A172 (cell line): ENCODE measurements around the gene ASIC5. TPM values are rescaled to one million over a fixed set of nuclear protein-coding genes. Genes with fewer than 3 reads are reported as not detected.
"Not testable (repeated sequence)": the region's sequence is repeated elsewhere in the genome, so short reads cannot be mapped to it uniquely, and the experiment has no call there.

Source experiments
- DNase-seq: peaks from one replicate; pipeline ENCODE4 v3.0.0-alpha.2; 2015; ENCODE audit warnings: low spot score
- total RNA-seq: library from RNA; depleted of rRNA; stranded (reverse); fragments of >200 nt; shearing (Covaris generic); gene quantifications from 2 replicates; pipeline ENCODE4 v1.2.3, GENCODE V29; 2014; rRNA removed

The ASIC5 gene, protein sequence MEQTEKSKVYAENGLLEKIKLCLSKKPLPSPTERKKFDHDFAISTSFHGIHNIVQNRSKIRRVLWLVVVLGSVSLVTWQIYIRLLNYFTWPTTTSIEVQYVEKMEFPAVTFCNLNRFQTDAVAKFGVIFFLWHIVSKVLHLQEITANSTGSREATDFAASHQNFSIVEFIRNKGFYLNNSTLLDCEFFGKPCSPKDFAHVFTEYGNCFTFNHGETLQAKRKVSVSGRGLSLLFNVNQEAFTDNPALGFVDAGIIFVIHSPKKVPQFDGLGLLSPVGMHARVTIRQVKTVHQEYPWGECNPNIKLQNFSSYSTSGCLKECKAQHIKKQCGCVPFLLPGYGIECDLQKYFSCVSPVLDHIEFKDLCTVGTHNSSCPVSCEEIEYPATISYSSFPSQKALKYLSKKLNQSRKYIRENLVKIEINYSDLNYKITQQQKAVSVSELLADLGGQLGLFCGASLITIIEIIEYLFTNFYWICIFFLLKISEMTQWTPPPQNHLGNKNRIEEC
- not detected in 2 replicates for total RNA-seq

DNA sequence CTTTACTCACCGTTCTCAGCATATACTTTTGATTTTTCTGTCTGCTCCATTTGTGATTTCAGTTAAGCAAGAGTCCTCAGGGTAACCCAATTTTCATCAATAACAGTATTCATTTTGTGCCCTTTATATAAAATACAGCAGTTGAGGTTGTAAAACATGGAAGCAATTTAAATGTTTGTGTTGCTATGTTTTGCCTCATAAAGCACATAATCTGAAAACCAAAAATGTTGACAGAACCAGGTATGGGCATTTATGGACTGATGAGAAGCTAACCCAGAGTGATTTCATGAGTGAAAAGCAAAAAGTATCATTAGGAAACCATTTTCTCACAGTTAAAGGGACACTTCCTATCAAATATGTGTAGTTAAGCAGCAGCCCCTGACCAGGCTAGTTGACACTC is at the start of gene ASIC5:
Gene ASIC5, minus strand, starts transcription at position 101 of the 400 bp plus-strand sequence. Its CDS starts 51 bp downstream, at position 50.
- DNase-seq, result no peak

DNA sequence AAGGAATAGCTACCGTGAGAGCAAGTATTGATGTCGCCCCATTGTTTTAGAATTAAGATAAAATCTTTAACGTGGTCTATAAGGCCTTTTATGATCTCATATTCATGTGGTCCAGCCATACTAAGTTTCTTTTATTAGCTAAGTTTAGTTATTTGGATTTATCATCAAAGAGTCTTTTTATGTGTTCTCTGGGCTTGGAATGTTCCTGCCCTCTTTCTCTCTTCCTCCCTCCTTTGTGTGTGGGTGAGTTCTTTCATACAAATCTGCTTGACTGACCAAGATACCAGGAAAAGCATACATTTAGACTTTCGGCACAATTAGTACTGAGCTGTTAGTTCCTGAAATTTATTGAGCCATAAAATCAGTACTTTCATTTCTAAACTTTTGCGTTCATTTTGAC is 48.7 kb upstream of the ASIC5 start:
- no peak for DNase-seq

DNA sequence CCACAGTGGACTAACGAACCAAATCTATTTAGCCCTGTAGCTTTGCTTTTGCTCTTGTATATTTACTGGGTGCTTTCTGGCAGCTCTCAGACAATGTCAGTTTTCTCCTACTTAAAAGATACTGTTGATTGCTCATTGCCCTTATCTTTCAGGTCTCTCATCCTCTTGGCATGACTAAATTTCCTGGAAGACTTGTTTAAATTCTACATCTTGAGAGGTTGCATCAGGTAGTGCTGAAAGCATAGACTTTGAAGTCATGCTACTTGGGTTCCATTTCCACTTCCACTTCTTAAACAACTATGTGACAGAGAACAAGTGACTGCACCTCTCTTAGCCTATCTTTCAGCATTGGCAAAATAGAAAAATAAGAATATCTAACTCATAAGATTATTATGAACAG is 45.8 kb upstream of the ASIC5 start:
- DNase-seq, result peak; percentile 31

DNA sequence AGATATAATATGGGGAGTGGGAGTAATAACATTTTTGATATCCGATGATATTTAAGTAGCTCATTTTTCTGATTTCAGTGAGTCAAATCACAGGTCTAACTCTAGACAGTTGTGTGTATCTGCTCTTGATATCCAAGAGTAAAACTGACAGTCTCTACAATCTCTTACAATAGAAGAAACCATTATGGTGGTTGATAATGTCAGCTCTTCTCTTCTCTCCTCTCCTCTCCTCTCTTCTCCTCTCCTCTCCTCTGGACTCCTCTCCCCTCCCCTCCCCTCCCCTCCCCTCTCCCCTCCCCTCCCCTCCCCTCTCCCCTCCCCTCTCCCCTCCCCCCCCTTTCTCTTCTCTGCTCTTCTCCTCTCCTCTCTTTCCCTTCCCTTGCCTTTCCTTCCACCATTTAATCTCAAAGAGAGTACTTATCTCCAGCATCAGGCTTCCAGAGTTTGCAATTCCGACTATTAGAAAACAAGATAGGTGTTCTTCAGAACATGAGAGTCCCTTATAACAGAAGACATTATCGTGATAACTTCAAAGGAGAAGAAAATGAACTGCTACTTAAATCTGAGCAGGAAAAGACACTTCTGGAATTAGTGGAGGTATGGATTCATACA is 43.6 kb upstream of the ASIC5 start:
- no peak for DNase-seq

DNA sequence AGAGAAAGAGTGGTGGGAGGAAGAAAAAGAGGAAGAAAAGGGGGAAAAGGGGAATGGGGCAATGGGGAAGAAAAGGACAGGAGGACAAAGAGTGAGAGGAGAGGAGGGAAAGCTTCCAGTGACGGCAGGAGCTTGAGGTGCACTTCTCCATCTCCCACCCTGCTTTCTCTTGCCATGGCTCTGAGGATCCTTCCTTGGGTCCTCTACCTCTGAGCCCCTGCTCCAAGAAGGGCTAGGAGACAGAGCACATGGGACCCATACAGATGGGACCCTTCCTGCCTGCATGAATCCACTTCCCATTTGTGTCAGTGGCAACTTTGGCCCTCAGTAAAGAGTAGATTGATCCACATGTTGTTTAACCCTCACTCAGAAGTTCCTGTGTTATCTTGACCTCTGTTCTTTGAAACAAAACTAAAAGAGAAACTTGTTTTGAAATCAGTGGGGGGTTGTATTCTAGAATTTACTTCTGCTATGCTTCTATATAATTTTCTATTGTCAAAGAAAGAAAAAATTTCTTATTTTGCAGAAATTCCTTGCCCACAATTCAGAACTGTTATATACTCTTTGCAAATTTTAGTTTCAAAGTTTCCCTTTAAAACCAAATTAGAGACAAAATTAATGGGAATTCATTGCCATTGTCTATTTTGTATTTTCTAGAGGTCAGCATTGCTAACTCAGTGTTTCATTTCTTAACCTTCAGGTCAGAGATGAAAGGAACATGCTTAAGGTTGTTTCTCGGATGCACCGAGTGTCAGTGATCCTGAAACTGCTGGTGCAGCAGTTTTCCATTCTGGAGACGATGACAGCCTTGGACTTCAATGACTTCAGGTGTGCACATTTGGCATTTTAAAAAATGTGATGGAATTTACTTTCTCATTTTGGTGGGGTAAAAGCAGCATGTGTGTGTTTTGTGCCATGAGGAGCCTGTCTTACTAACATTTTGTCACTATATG is 42.4 kb upstream of the ASIC5 start:
- DNase-seq, result no peak

DNA sequence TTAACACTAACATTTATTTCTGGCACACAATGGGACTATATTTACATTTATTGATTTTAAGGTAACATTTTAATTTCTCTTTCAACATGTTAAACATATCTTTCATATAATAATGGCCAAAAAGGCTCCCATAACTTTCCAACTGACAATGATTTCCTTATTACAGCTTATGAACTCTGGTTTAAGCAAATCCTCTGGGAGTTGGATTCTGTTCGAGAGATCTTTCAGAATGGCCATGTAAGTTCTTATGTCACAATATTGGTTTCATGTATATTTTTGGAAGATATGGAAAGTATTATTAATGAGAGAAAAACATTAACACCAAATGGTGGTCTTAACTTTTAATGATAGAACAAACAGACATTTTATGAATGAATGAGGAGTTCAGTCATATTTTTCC is 41.5 kb upstream of the ASIC5 start:
- no peak for DNase-seq

DNA sequence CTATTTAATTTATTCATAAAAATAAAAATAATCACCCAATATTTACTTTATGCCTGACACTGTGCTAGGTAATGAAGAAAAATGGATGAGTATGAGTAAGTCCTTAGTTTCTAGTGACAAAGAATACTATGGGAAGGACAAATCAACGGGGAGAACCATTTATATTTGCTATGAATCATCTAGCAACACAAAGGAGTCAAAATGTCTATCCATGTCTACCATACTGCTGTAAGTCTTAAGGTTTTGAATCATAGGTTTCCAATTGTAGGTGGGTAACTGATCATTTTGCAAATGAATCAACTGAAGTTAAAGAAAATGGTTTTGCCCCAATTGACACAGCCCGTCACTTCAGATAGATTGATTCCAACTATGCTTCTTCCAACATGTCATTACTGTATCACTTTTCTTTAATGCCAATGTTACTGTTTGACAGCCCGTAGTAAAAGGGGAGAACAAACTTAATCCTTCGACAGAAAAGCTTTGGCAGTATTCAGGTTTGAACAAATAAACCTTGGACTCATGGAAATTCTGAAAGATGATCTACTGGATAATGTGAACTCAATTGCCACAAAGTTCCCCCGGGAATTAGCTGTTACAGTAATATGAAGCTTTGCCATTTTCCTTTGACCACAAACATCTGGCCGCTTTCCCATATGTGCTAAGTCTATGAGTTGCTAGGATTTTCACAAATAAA is 40.6 kb upstream of the ASIC5 start:
- peak; percentile 84 for DNase-seq

DNA sequence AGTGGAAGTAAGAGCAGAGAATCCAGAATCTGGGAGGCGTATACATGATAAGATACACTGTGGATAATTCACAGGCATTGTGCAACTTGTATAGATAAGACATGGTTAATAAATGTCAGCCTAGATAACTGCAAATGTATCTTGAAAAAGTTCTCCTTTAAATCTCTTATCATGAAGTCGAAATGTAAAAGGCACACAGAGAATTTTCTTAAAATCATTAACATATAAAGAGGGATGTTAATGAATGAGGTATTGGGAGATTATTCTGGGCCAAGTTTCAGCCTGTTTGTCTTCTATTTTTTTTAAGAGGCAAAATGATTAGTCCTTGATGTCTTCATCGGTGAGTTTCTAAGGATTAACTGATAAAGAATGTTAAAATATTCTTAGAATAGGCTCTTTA is 38.3 kb upstream of the ASIC5 start:
- DNase-seq, result no peak

DNA sequence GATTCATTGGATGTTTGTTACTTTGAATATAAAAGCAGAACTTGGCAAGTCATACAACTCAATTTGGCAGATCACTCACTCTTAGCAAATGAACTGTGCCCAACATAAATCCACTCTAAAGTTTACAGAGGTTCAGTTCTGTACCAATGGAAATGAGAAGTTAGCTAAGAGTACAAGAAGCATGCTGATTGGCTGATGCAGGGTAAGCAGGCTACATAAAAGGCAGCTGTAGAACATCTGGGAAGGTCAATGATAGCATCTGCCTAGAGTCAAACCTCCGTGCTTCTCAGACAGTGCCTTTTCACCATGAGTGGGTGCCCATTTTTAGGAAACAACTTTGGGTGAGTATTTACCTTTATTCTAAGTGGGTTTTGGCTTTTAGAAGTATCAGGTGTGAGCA is 37.4 kb upstream of the ASIC5 start, which contains the start of gene TDO2:
Gene TDO2, plus strand, starts transcription at position 244 of the 400 bp plus-strand sequence. Its CDS starts 63 bp downstream, at position 307.
- DNase-seq, result peak; percentile 54

DNA sequence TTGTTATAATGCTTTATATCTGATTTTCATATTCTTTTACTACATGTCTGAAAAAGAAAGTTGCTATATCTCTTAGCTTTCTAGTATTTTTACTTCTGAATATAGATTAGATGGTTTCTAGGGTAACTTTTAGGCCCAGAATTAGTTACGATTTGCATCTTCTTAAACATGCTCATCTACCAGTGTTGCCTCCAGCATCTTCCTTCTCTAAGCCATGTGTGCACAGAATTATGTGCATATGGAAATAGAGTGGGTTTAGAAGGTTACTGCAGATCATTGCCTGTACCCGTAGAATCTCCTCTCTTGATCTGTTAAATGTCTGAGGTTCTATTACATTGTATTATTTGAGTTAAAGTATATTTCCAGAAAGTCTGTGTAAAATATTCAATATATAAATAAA is 34.9 kb upstream of the ASIC5 start:
- no peak for DNase-seq

DNA sequence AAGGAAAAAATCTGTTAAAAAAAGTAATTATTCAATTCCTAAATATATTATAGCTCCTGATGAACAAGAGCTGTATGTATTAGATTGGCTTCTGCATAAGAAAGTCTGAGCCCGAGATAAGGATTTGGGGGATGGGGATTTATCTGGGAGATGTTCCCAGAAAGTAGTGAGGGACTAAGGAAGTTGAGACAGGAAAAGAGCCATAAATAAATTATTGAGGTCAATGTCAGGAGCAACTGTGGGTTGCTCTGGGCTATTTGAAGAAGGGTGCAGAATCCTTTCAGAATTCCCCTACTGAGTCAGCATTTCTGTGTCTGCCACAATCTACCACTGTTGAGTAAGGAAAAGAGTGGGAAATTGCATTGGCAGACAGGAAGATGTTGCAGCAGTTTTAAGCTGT is 34.3 kb upstream of the ASIC5 start:
- DNase-seq, result peak; percentile 96

DNA sequence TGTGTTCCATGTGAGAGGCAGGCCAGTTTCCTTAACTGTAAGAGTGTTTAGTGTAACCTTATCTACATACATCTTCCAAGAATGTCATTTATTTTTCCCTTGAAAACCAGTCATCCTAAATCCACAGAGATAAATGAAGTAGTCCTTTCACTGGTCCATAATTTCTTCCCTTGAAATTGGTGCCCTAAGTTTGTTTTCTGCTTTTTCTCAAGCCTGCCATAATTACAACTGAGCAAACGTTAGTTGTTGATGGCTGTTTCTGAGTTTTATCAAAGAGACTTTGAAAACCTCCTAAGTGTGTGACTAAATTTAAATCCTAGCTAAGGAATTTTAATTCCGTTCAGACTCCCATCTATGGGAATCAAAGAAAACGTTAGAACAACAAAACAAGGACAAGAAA is 33.8 kb upstream of the ASIC5 start:
- peak; percentile 54 for DNase-seq

DNA sequence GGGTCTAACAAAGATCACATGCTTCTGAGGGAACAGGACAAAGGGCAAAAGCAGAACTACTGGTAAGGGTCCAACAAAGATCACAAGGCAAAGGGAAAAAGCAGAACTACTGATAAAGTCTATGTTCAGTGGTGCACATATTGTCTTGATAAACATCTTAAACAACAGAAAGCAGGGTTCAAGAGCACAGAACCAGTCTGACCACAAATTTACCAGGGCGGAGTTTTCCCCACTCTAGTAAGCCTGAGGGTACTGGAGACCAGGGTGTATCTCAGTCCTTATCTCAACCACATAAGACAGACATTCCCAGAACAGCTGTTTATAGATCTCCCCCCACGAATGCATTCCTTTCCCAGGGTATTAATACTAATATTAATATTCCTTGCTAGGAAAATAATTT is 32.3 kb upstream of the ASIC5 start:
- not testable (repeated sequence) for DNase-seq

DNA sequence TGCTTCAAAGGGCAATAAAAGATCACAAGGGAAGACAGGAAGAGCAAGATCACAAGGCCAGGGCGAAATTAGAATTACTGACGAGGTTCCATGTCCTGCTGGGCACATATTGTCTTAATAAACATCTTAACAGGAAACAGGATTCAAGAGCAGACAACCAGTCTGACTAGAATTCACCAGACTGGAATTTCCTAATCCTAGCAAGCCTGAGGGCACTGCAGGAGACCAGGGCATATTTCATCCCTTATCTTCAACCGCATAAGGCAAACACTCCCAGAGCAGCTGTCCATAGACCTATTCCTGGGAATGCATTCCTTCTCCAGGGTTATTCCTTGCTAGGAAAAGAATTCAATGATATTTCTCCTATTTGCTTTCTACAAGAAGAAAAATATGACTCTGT is 25.0 kb upstream of the ASIC5 start:
- DNase-seq, result peak; percentile 92

DNA sequence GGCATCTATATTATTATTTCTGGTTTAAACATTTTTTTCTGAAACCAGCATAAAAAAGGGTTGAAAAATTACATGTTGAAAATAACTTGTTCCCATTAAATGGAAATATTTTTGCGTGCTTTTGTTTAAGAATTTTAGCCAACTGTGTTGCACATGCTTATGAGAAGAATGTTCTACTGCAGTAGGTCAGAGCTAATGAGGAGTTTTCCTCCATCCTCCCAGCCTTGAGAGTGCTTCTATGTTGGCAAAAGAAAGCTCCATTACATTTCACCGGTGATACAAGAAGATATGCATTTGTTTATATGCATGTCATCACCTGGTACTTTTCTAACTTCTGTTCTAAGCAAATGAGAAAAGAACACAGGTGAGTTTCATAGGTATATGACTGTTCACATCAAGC is 23.9 kb upstream of the ASIC5 start:
- no peak for DNase-seq

DNA sequence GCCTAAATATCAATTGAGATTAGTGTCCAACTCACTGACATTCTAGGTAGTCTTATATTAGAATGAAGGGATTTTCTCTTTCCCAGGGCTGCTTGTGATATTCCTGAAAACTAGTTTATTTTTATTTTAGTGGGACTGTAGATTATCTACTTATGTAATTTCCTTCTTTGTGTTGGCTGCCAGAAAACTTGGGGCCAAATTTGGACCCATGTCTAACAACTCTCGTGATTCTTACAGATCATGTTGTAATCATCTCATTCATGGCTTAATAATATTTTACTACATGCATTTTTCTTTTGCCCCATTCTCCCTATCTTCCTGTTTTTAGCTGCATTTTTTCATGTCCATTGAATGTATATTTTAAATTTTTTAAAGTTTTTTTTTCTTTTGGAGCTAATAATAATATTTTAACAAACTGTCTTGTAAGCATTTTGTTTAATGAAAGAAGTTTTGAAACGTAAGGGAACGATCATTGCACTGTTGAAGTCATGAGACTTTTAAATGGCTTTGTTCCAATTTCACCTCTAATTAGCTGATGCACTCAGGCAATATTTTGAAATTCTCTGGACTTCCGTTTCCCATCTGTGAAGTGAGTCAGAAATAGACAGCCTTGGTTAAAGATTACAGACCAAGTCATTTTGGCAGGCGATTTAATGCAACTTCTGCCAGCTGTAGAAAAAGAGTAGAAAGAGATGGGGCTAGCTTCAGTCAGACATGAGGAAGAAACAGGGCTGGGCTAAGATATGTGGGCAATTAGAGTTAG is 23.1 kb upstream of the ASIC5 start:
- DNase-seq, result peak; percentile 93

DNA sequence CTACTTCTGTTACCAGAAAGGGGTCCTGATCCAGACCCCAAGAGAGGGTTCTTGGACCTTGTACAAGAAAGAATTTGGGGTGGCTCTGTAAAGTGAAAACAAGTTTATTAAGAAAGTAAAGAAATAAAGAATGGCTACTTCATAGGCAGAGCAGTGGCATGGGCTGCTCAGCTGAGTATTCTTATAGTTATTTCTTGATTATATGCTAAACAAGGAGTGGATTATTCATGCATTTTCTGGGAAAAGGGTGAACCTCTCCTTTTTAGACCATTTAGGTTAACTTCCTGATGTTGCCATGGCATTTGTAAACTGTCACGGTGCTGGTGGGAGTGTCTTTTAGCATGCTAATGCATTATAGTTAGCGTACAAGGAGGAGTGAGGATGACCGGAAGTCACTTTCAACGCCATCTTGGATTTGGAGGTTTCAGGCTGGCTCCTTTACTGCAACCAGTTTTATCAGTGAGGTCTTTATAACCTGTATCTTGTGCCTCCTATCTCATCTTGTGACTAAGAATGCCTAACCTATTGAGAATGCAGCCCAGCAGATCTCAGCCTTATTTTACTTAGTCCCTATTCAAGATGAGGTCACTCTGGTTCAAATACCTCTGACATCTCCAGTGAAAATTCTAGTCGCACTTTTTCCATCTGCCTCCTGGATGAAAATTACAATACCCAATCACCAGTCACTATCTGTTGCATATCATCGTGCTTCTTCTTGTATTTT is 21.9 kb upstream of the ASIC5 start:
- peak; percentile 51 for DNase-seq

DNA sequence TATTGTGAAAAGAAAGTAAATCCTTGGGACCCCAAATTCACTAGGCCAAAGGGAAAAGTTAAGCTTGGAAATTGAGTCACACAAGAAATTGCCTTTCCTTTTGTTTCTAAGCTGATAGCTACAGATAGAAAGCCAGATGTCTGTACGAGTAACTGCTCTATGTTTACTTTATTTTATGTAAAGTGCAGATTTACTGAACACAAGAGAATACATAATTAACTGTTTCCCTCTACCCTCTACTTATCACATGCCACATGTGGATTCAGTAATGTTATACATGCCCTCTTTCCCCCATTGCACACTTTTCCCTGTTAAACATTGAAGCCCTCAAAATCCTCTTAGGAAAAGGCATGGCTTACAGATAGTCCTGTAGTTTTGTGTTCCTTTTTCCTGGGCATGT is 21.0 kb upstream of the ASIC5 start:
- no peak for DNase-seq

DNA sequence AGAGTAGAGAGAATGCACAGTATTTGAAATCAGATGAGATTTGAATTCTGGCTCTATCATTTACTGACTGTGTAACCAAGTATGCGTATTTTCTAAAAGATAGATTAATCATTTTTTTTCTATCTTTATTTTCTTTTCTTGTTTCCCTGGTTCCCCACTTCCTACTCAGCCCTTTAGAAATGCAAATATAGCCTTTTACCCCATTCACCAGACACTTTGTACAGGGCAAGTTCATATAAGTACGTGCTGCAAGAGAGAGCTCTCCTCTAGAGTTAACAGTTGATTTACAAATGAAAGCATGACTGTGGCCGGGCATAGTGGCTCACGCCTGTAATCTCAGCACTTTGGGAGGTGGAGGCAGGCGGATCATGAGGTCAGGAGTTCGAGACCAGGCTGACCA is 19.6 kb upstream of the ASIC5 start:
- DNase-seq, result no peak

DNA sequence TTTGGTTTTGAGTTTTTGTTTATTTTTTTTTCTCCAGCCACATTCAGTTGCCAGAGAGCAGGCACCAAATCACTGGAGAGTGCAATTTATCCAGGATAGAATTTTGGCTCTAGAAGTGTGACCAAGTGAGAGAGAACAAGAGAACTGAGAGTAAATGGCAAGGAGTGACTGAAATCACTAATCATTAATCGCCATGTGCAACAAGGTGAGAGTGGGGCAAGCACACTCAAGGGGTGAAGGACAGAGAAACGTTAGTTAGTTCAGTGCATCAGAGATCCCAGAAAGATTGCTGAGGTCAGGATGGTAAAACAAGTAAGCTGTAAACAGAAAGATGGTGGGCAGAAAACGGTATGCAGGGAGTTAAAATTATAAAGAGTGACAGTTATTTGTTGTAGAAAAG is 17.8 kb upstream of the ASIC5 start:
- no peak for DNase-seq
